HepG2 (cell line): Measurements from ENCODE around the gene EPB41L1.

ENCODE experiments used
- BRF2 ChIP-seq: sonication (generic); formaldehyde crosslinking; IDR thresholded peaks from 2 replicates; pipeline ENCODE4 v1.8.1; 2022; ENCODE audit warnings: mild to moderate bottlenecking, missing genetic modification reagents
- CTCF ChIP-seq: sonication (generic); formaldehyde crosslinking; IDR thresholded peaks from 2 replicates; pipeline ENCODE4 v1.5.0; 2020; ENCODE audit warnings: mild to moderate bottlenecking, missing genetic modification reagents, moderate library complexity
- FOXK2 ChIP-seq: fragments of 450-650 bp; IDR thresholded peaks from 2 replicates; pipeline ENCODE4 v1.6.1; 2016
- POLR2A ChIP-seq, 2 experiments: IDR thresholded peaks; 2 replicates each; pipeline ENCODE4 v1.6.1; 2011; ENCODE audit warnings: low read depth in 2 of 2, low read length in 2 of 2, mild to moderate bottlenecking in 1 of 2, moderate library complexity in 1 of 2; ENCODE audit not compliant: insufficient read depth in 1 of 2
- SP2 ChIP-seq: sonication (generic); formaldehyde crosslinking; IDR thresholded peaks from 2 replicates; pipeline ENCODE4 v1.5.1; 2020; ENCODE audit warnings: mild to moderate bottlenecking, missing genetic modification reagents
- ZNF292 ChIP-seq: sonication (generic); formaldehyde crosslinking; IDR thresholded peaks from 2 replicates; pipeline ENCODE4 v1.8.1; 2022; ENCODE audit warnings: mild to moderate bottlenecking, low read depth, missing genetic modification reagents, borderline replicate concordance
- TF ChIP-seq, protein P1 (sequence below): sonication (generic); formaldehyde crosslinking; conservative IDR thresholded peaks from 2 replicates; pipeline ENCODE4 v1.8.0; 2022; ENCODE audit warnings: missing genetic modification reagents
- TF ChIP-seq, protein P2 (sequence below): sonication (generic); formaldehyde crosslinking; IDR thresholded peaks from 2 replicates; pipeline ENCODE4 v1.4.0; 2020; ENCODE audit warnings: missing genetic modification reagents

- TF ChIP-seq POLR2A (IDR thresholded peaks at IDR 0.05; ENCODE audit: insufficient read depth in 1 of 2, low read depth in 2 of 2, low read length in 2 of 2), result no peak
- TF ChIP-seq, protein P1, sequence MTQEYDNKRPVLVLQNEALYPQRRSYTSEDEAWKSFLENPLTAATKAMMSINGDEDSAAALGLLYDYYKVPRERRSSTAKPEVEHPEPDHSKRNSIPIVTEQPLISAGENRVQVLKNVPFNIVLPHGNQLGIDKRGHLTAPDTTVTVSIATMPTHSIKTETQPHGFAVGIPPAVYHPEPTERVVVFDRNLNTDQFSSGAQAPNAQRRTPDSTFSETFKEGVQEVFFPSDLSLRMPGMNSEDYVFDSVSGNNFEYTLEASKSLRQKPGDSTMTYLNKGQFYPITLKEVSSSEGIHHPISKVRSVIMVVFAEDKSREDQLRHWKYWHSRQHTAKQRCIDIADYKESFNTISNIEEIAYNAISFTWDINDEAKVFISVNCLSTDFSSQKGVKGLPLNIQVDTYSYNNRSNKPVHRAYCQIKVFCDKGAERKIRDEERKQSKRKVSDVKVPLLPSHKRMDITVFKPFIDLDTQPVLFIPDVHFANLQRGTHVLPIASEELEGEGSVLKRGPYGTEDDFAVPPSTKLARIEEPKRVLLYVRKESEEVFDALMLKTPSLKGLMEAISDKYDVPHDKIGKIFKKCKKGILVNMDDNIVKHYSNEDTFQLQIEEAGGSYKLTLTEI (CRISPR knock-in tag), result no peak
- TF ChIP-seq CTCF (CRISPR knock-in tag), result no peak
- TF ChIP-seq BRF2 (CRISPR knock-in tag), result no peak
- no peak for TF ChIP-seq SP2 (CRISPR knock-in tag)
- TF ChIP-seq, protein P2, sequence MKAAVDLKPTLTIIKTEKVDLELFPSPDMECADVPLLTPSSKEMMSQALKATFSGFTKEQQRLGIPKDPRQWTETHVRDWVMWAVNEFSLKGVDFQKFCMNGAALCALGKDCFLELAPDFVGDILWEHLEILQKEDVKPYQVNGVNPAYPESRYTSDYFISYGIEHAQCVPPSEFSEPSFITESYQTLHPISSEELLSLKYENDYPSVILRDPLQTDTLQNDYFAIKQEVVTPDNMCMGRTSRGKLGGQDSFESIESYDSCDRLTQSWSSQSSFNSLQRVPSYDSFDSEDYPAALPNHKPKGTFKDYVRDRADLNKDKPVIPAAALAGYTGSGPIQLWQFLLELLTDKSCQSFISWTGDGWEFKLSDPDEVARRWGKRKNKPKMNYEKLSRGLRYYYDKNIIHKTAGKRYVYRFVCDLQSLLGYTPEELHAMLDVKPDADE (CRISPR knock-in tag), result no peak
- no peak for TF ChIP-seq FOXK2
- TF ChIP-seq ZNF292 (CRISPR knock-in tag), result no peak
Observed at GRCh38 chr20:36272547-36273220, 118.1 kb downstream of the EPB41L1 start.
